VCaP (cell line): ENCODE data around the gene PRKCH.

Experiments
- H3K27ac ChIP-seq: fragments of 450-650 bp; 2 replicates; pipeline ENCODE4 v1.5.1; 2017
- TF ChIP-seq, protein P1 (sequence below): fragments of 450-650 bp; conservative IDR thresholded peaks from 2 replicates; pipeline ENCODE4 v1.5.1; 2017; ENCODE audit warnings: mild to moderate bottlenecking, moderate library complexity

Gene PRKCH

DNA sequence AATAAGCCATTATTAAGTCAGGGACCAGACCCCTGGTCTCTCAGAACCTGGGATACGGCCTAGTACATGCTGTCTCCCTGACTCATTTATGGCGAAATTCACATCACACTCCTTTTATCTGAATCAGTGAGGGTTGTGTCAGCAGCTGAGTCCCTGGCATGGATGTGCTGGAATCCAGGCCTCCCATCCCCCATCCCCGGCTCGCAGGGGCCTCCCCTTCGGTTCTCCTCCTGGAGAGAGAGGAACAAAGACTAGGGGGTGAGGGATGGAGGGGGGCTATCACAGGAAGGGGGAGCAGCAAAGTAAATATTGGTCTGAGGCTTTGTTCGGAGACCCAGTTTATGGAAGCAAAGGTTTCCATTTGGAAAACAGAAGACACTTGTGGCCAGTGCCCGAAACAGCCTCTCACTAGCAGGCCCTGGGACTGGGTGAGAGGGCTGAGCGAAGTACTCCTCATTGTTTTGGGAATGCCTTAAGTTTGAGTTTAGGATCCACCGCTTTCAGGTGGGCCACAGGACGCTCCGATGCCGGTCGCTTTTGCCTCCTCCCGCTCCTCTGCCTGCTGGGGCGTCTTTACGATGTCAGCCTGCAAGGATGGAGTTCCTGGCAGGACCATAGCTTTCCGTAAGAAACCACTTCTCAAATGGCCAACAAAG, 145.0 kb downstream of the PRKCH start:
- no peak overlapping the region for H3K27ac ChIP-seq
- TF ChIP-seq, protein P1, sequence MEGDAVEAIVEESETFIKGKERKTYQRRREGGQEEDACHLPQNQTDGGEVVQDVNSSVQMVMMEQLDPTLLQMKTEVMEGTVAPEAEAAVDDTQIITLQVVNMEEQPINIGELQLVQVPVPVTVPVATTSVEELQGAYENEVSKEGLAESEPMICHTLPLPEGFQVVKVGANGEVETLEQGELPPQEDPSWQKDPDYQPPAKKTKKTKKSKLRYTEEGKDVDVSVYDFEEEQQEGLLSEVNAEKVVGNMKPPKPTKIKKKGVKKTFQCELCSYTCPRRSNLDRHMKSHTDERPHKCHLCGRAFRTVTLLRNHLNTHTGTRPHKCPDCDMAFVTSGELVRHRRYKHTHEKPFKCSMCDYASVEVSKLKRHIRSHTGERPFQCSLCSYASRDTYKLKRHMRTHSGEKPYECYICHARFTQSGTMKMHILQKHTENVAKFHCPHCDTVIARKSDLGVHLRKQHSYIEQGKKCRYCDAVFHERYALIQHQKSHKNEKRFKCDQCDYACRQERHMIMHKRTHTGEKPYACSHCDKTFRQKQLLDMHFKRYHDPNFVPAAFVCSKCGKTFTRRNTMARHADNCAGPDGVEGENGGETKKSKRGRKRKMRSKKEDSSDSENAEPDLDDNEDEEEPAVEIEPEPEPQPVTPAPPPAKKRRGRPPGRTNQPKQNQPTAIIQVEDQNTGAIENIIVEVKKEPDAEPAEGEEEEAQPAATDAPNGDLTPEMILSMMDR = no peak

DNA sequence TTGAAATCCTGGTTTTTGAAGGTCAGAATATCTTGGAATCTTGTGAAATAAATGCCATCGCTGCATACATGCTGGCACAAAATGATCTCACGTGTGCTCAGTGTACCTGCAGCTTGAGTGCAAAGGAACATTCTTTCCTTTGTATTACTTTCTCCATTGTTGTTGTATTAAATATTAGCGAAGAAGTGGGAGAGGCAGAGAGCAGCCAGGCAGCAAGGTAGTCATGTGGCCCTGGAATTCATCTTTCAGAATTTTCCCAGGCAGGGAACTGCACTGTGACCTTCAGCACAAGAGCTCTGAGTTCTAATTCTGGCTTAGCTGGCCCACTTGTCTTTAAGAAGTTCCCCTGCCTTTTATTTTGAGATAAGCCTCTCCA, 145.5 kb downstream of the PRKCH start:
- TF ChIP-seq, protein P1 = no peak
- H3K27ac ChIP-seq = no peak overlapping the region

DNA sequence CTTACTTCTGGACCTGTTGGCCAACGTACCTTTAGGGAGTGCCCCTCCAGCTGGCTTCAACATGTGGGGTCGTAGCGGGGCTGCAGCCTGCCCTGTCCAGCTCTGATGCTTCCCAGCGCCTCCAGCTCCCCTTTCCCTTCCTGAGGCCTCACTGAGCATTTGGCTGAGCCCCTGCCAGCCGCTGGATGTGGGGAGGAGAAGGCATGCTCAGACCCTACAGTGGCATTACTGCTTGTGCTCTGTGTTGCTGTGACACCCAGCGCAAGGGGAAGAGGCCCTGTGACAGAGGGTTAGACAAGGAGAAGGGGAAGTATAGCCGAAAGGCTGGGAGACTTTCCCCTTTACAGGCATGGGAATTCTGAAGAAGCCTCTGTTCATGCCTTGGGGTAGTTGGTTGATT, 145.9 kb downstream of the PRKCH start:
- no peak overlapping the region for H3K27ac ChIP-seq
- TF ChIP-seq, protein P1 = no peak

DNA sequence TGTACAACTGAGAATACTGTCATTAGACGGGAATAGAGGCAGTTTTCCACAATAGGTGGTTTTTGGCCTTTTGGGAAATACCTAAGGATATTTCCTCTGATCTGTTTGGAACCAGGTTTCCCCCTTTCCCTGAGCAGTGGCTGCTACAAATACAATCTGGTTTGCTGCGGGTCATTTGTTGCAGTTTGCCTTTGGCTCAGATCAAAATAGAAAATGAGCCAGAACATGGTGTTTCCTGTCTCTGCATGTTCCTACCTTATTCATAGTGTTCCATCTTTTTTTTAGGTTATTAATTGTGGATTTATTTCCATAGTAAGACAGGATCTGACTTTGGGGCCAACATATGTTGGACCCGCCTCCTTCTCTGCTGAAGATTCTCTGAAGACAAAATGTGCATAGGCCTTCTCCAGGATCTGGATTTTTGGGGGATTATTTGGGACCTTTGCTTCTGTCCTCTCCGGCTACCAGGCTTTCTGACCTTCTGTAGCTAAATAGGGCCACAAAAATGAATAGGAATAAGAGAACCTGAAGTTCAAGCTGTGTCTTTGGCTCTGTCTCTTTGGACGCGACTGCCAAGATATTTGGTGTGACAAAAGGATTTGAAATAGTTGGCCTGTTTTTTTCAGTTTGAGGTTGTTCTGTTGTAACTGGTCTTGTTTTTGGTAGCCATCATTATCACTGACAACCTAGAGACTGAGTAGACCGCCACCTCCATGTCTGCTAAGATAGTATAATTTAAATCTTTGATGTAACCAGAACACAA, 146.9 kb downstream of the PRKCH start:
- no peak overlapping the region for H3K27ac ChIP-seq

DNA sequence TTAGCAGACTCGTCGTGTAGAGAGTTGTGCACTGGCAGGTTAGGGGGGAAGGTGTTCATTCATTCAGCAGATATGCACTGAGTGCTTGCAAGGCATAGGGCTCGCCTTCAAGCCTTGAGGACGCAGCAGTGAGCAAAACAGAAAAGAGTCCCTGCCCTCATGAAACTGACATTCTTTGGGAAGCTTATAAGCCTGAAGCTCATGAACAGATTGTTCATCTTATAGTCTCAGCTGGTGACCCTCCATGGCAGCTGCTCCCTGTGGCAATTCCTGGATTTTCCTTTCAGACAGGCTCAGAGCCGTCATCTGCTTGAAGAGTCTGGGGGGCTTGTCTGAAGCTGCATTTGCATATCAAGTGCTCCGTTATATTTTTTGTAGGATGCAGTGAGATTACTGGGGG, 148.4 kb downstream of the PRKCH start:
- TF ChIP-seq, protein P1 = no peak
- no peak overlapping the region for H3K27ac ChIP-seq

More for the DNA sequence above, 146.9 kb downstream of the PRKCH start:
- TF ChIP-seq, protein P1 = no peak

DNA sequence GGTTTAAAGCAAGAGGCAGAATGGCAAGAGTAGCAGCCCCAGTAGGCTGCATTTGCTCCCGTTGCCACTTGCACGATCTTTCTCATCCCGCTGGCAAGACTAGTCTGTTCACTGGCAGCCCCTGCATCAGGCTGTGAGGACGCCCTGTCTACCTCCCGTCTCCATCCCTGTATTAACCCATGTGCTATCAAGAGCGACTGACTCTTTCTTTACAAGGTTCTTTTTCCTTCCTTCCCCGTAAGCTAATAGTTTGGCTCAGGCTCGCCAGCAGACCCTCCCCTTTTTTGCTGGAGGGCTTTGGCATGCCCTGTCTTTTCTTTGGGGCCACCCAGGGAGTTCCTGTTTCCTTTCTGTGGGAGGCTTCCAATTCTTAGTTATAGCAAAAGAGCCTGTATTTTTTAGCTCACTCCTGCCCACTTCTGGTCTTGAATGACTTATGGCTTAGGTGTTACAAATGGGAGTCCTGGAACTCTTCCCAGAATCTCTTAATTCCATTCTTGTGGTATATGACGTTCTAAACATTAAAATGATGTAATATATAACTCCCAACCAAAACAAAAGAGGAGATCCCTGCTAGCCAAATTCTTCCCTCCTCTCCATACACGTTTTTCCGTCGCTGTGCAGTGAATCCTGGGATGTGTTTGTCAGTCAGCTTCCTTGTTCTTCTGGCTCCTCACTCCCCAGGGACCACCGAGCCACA, 149.0 kb downstream of the PRKCH start:
- TF ChIP-seq, protein P1 = peak; percentile 13; the same call in 1 of the 2 replicates

DNA sequence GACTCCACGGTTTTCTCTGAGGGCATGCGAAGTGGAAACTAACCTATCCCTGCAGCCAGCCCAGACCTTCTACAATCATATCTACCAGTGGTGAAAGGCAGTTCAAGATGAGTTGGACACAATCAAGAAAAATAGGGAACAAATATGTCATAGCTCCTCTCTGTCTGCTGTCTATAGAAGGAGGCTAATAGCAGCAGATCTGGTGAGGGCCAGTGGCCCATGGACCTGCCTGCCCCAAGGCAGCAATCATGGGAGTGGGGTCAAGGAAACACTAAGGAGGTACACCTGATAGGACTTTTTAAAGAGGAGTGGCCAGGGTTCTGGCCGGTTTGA, 149.5 kb downstream of the PRKCH start:
- H3K27ac ChIP-seq = no peak overlapping the region
- TF ChIP-seq, protein P1 = no peak

More for the DNA sequence above, 149.0 kb downstream of the PRKCH start:
- H3K27ac ChIP-seq = no peak overlapping the region
